WTC11 (cell line): Measurements from ENCODE around the gene RHBDD2.

Source experiments
- TEAD4 ChIP-seq: sonication (generic); formaldehyde crosslinking; IDR thresholded peaks from 2 replicates; pipeline ENCODE4 v1.8.0; 2022; ENCODE audit warnings: mild to moderate bottlenecking, missing genetic modification reagents
- ZNF121 ChIP-seq: sonication (generic); formaldehyde crosslinking; IDR thresholded peaks from 2 replicates; pipeline ENCODE4 v1.8.0; 2023; ENCODE audit warnings: missing genetic modification reagents
- ZNF317 ChIP-seq: sonication (generic); formaldehyde crosslinking; IDR thresholded peaks from 2 replicates; pipeline ENCODE4 v1.8.1; 2023; ENCODE audit warnings: low read depth, mild to moderate bottlenecking, moderate library complexity, missing genetic modification reagents, borderline replicate concordance
- TF ChIP-seq, protein P1 (sequence below): sonication (generic); formaldehyde crosslinking; IDR thresholded peaks from 2 replicates; pipeline ENCODE4 v1.8.1; 2022; ENCODE audit warnings: low read depth, mild to moderate bottlenecking, moderate library complexity, missing genetic modification reagents, borderline replicate concordance
- TF ChIP-seq, protein P2 (sequence below): sonication (generic); formaldehyde crosslinking; IDR thresholded peaks from 2 replicates; pipeline ENCODE4 v1.8.0; 2022; ENCODE audit warnings: mild to moderate bottlenecking, missing genetic modification reagents
- TF ChIP-seq, protein P3 (sequence below): fragments of 200-600 bp; IDR thresholded peaks from 2 replicates; pipeline ENCODE4 v1.8.0; 2022; ENCODE audit warnings: antibody characterized with exemption
- TF ChIP-seq, protein P4 (sequence below): fragments of 250-450 bp; sonication (Bioruptor Pico); IDR thresholded peaks from 2 replicates; pipeline ENCODE4 v1.8.0; 2021; ENCODE audit warnings: mild to moderate bottlenecking
- TF ChIP-seq, protein P5 (sequence below): sonication (generic); formaldehyde crosslinking; conservative IDR thresholded peaks from 2 replicates; pipeline ENCODE4 v1.8.1; 2022; ENCODE audit warnings: mild to moderate bottlenecking, missing genetic modification reagents
- TF ChIP-seq, protein P6 (sequence below): sonication (generic); formaldehyde crosslinking; IDR thresholded peaks from 2 replicates; pipeline ENCODE4 v1.8.0; 2023; ENCODE audit warnings: missing genetic modification reagents
- TF ChIP-seq, protein P7 (sequence below): sonication (generic); formaldehyde crosslinking; IDR thresholded peaks from 2 replicates; pipeline ENCODE4 v1.8.1; 2023; ENCODE audit warnings: mild to moderate bottlenecking, moderate library complexity, missing genetic modification reagents
- TF ChIP-seq, protein P8 (sequence below): sonication (generic); formaldehyde crosslinking; IDR thresholded peaks from 2 replicates; pipeline ENCODE4 v1.8.1; 2023; ENCODE audit warnings: mild to moderate bottlenecking, missing genetic modification reagents

DNA sequence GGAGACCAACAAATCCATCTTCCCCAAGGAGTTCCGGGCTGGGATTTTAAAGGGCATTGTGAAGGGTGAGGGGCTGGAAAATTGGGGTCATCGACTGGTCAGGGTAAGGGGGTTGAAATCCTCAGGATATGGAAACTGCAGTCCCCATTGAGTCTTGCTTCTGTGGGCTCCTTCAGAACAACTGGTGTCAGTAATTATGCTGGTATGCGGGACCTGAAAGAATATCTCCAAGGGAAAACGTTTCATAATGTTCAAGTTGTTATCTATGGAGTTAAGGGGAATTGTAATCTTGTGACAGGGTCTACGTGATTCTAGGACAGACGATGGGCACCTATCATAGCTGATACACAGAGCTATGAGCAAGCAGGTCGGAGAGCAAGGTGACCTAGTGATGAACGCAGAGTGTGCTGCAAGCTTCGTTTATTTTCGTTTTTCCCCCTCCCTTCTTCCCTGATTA, 494 bp upstream of the RHBDD2 start:
- TF ChIP-seq ZNF317 (CRISPR knock-in tag), result no peak
- TF ChIP-seq, protein P1, sequence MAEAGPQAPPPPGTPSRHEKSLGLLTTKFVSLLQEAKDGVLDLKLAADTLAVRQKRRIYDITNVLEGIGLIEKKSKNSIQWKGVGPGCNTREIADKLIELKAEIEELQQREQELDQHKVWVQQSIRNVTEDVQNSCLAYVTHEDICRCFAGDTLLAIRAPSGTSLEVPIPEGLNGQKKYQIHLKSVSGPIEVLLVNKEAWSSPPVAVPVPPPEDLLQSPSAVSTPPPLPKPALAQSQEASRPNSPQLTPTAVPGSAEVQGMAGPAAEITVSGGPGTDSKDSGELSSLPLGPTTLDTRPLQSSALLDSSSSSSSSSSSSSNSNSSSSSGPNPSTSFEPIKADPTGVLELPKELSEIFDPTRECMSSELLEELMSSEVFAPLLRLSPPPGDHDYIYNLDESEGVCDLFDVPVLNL, result no peak
- TF ChIP-seq, protein P2, sequence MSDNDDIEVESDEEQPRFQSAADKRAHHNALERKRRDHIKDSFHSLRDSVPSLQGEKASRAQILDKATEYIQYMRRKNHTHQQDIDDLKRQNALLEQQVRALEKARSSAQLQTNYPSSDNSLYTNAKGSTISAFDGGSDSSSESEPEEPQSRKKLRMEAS (CRISPR knock-in tag), result no peak
- TF ChIP-seq, protein P3, sequence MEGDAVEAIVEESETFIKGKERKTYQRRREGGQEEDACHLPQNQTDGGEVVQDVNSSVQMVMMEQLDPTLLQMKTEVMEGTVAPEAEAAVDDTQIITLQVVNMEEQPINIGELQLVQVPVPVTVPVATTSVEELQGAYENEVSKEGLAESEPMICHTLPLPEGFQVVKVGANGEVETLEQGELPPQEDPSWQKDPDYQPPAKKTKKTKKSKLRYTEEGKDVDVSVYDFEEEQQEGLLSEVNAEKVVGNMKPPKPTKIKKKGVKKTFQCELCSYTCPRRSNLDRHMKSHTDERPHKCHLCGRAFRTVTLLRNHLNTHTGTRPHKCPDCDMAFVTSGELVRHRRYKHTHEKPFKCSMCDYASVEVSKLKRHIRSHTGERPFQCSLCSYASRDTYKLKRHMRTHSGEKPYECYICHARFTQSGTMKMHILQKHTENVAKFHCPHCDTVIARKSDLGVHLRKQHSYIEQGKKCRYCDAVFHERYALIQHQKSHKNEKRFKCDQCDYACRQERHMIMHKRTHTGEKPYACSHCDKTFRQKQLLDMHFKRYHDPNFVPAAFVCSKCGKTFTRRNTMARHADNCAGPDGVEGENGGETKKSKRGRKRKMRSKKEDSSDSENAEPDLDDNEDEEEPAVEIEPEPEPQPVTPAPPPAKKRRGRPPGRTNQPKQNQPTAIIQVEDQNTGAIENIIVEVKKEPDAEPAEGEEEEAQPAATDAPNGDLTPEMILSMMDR, result no peak
- TF ChIP-seq, protein P4, sequence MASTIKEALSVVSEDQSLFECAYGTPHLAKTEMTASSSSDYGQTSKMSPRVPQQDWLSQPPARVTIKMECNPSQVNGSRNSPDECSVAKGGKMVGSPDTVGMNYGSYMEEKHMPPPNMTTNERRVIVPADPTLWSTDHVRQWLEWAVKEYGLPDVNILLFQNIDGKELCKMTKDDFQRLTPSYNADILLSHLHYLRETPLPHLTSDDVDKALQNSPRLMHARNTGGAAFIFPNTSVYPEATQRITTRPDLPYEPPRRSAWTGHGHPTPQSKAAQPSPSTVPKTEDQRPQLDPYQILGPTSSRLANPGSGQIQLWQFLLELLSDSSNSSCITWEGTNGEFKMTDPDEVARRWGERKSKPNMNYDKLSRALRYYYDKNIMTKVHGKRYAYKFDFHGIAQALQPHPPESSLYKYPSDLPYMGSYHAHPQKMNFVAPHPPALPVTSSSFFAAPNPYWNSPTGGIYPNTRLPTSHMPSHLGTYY (CRISPR knock-in tag), result no peak
- TF ChIP-seq, protein P5, sequence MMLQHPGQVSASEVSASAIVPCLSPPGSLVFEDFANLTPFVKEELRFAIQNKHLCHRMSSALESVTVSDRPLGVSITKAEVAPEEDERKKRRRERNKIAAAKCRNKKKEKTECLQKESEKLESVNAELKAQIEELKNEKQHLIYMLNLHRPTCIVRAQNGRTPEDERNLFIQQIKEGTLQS, result no peak
- TF ChIP-seq TEAD4 (CRISPR knock-in tag), result no peak
- TF ChIP-seq, protein P6, sequence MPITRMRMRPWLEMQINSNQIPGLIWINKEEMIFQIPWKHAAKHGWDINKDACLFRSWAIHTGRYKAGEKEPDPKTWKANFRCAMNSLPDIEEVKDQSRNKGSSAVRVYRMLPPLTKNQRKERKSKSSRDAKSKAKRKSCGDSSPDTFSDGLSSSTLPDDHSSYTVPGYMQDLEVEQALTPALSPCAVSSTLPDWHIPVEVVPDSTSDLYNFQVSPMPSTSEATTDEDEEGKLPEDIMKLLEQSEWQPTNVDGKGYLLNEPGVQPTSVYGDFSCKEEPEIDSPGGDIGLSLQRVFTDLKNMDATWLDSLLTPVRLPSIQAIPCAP, result no peak
- TF ChIP-seq, protein P7, sequence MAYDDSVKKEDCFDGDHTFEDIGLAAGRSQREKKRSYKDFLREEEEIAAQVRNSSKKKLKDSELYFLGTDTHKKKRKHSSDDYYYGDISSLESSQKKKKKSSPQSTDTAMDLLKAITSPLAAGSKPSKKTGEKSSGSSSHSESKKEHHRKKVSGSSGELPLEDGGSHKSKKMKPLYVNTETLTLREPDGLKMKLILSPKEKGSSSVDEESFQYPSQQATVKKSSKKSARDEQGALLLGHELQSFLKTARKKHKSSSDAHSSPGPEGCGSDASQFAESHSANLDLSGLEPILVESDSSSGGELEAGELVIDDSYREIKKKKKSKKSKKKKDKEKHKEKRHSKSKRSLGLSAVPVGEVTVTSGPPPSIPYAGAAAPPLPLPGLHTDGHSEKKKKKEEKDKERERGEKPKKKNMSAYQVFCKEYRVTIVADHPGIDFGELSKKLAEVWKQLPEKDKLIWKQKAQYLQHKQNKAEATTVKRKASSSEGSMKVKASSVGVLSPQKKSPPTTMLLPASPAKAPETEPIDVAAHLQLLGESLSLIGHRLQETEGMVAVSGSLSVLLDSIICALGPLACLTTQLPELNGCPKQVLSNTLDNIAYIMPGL (CRISPR knock-in tag), result no peak
- no peak for TF ChIP-seq ZNF121 (CRISPR knock-in tag)
- TF ChIP-seq, protein P8, sequence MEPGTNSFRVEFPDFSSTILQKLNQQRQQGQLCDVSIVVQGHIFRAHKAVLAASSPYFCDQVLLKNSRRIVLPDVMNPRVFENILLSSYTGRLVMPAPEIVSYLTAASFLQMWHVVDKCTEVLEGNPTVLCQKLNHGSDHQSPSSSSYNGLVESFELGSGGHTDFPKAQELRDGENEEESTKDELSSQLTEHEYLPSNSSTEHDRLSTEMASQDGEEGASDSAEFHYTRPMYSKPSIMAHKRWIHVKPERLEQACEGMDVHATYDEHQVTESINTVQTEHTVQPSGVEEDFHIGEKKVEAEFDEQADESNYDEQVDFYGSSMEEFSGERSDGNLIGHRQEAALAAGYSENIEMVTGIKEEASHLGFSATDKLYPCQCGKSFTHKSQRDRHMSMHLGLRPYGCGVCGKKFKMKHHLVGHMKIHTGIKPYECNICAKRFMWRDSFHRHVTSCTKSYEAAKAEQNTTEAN (CRISPR knock-in tag), result no peak
